ENCODE results near the gene SEC23IP.

DNA sequence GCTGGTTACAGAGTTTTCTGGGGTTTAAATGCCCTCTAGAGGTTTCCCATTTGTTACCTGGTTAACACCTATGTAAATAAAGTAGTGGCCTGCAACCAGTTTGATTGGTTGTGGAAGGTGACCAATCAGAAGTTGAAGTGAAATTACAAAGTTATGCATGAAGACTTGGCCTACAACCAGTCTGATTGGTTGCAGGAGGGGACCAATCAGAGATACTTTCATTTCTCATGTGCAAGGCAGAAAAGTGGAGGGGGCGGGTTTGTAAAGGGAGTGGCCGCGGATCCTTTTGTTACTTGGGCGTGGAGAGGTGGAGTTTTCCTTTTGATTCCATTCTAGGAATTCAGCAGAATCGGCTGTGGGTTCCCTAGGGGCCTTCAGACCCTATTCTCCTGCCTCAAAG, 80.8 kb downstream of the SEC23IP start:
- TF ChIP-seq CTCF (IDR thresholded peaks at IDR 0.05) (no peak), POLR2AphosphoS5 (IDR thresholded peaks at IDR 0.05) (no peak), POLR2A (IDR thresholded peaks at IDR 0.05) (no peak)

Data from prostate gland (tissue), 2 donors.